Calu3 (cell line): ENCODE measurements around the gene NFKBIZ. TPM values are rescaled to one million over a fixed set of nuclear protein-coding genes. Genes with fewer than 3 reads are reported as not detected.

ENCODE experiments used
- BruUV-seq: library from RNA; stranded (reverse); fragments of 400-500 nt; replicated peaks from 2 replicates; lab custom pipeline; 2021; lab: Mats Ljungman, UMichigan
- CTCF ChIA-PET: fragments of 300-600 bp; sonication (Branson Sonifier 250); formaldehyde crosslinking; loops from one replicate; lab custom pipeline; 2022; ENCODE audit warnings: antibody characterized with exemption; lab: Charles Lee
- DNase-seq: peaks from one replicate; pipeline ENCODE4 v3.0.0; 2022
- H3K27ac Mint-ChIP-seq: one replicate; pipeline ENCODE4 v1.8.0; 2022; ENCODE audit warnings: mixed read lengths; ENCODE audit not compliant: unreplicated experiment
- H3K27me3 Mint-ChIP-seq: one replicate; pipeline ENCODE4 v1.8.0; 2022; ENCODE audit warnings: mixed read lengths; ENCODE audit not compliant: unreplicated experiment
- H3K36me3 Mint-ChIP-seq: one replicate; pipeline ENCODE4 v1.8.0; 2022; ENCODE audit warnings: mild to moderate bottlenecking, moderate library complexity, mixed read lengths; ENCODE audit not compliant: insufficient read depth, unreplicated experiment
- H3K4me1 Mint-ChIP-seq: one replicate; pipeline ENCODE4 v1.8.0; 2022; ENCODE audit warnings: mild to moderate bottlenecking, low read depth, mixed read lengths; ENCODE audit not compliant: unreplicated experiment
- H3K4me3 Mint-ChIP-seq: one replicate; pipeline ENCODE4 v1.8.0; 2022; ENCODE audit warnings: mild to moderate bottlenecking, low read depth, moderate library complexity, mixed read lengths; ENCODE audit not compliant: unreplicated experiment
- H3K9me3 Mint-ChIP-seq: one replicate; pipeline ENCODE4 v1.8.0; 2022; ENCODE audit warnings: low read depth, mixed read lengths; ENCODE audit not compliant: unreplicated experiment
- CTCF ChIP-seq: fragments of 200-600 bp; IDR thresholded peaks from one replicate; pipeline ENCODE4 v1.8.0; 2022; ENCODE audit warnings: antibody characterized with exemption; ENCODE audit not compliant: unreplicated experiment
- intact Hi-C: fragments of 100-400 bp; cut with micrococcal nuclease; formaldehyde crosslinking; loops from one replicate; pipeline ENCODE4 v1.10.0; 2022; ENCODE audit not compliant: unreplicated experiment
- total RNA-seq: library from RNA; stranded (reverse); gene quantifications from 2 replicates; pipeline ENCODE4 v1.2.3, GENCODE V29; 2022

Gene NFKBIZ
- total RNA-seq, 1 experiment from 2014 or later = 217 TPM

DNA sequence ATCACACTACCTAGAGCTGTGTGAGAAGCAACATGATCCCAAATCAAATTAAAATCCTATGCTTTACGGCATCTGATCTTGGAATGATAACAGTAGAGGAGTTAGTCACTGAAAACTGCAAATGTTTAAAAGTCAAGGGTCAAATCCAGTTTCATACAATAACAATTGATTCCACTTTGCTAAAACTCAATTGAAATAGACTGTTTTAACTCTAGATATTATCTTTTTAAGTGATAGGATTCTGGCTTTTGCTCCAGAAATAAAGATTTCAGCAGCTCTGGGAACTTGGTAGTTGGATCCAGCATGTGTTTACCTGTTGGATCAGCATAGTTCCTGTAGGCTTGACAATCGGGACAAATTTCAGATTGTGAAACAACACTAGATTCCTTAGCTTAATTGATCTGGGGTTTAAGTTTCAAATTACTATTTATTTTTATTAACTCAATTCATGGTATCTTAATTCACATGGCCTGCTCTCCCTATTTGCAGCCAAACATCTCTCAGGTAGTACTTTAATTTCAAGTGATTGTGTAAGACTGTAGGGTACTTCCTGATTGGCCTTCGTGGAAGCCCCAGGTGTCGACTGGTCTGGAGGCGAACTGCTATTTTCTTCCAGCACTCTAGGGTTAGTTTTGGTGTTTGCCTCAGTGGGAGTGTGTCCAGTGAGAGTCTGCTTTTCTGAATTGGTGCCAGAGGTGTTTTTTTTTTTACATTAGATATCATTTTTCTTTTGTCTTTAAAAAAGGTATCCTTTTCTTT lies 16.6 kb downstream of the NFKBIZ start:
- DNase-seq = peak; percentile 53
- no peaks in the 10 kb centered on the region for H3K9me3 Mint-ChIP-seq
- H3K27ac Mint-ChIP-seq = peak overlapping the region; percentile 95
- BruUV-seq = no TSS peak
- no peak overlapping the region for H3K4me3 Mint-ChIP-seq
- intact Hi-C loops = loop anchor here (2.0 to 5.0 kb wide), 6 partner anchors 54 to 359 kb away; no protein-coding TSS in a partner anchor
- no peak for TF ChIP-seq CTCF
- CTCF ChIA-PET = interaction anchor here (1.1 kb wide), 1 partner anchor 359 kb away, joined by 6 read pairs; no protein-coding TSS in a partner anchor
- peaks cover 59% of the 10 kb centered on the region for H3K4me1 Mint-ChIP-seq
- peaks cover 69% of the 10 kb centered on the region for H3K36me3 Mint-ChIP-seq
- no peaks in the 10 kb centered on the region for H3K27me3 Mint-ChIP-seq

DNA sequence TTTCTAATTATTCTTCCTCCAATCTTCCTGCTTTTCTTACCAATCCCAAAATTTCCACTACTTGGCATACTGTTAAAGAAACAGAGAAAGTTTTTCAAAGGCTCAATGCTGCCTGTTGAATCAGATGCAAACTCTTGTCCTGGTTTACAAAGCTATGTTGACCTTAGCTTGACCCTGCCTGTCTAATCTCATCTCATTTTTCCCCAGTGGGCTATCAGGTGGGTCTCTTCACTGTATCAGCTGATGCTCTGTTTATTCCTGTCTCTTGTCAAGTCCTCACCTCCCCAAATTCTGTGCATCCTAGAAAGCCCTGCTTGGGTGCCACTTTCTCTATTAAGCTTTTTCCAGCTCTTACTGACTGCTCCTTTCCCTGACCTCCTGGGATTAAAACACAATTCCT lies 18.2 kb downstream of the NFKBIZ start:
- no peaks in the 10 kb centered on the region for H3K9me3 Mint-ChIP-seq
- no peaks in the 10 kb centered on the region for H3K27me3 Mint-ChIP-seq
- intact Hi-C loops = loop anchor here (2.0 to 5.0 kb wide), 5 partner anchors 55 to 357 kb away; no protein-coding TSS in a partner anchor
- DNase-seq = no peak
- H3K4me3 Mint-ChIP-seq = no peak overlapping the region
- peak overlapping the region; percentile 95 for H3K27ac Mint-ChIP-seq
- H3K4me1 Mint-ChIP-seq = peaks cover 55% of the 10 kb centered on the region
- no peak for TF ChIP-seq CTCF
- CTCF ChIA-PET = no interaction called here
- peaks cover 53% of the 10 kb centered on the region for H3K36me3 Mint-ChIP-seq
- BruUV-seq = no TSS peak

- DNase-seq = no peak
- no TSS peak for BruUV-seq
- Mint-ChIP-seq H3K4me1 (peaks cover 51% of the 10 kb centered on the region), H3K36me3 (peaks cover 48% of the 10 kb centered on the region), H3K9me3 (no peaks in the 10 kb centered on the region), H3K27ac (peak overlapping the region; percentile 95), H3K4me3 (no peak overlapping the region), H3K27me3 (no peaks in the 10 kb centered on the region)
- no peak for TF ChIP-seq CTCF
- intact Hi-C loops = loop anchor here (2.0 to 5.0 kb wide), 5 partner anchors 56 to 357 kb away; no protein-coding TSS in a partner anchor
- CTCF ChIA-PET = interaction anchor here (0.6 to 0.7 kb wide), 3 partner anchors 28 to 354 kb away, joined by 3 to 9 read pairs (median 7); no protein-coding TSS in a partner anchor
Observed at GRCh38 chr3:101867996-101868395, 18.7 kb downstream of the NFKBIZ start.

DNA sequence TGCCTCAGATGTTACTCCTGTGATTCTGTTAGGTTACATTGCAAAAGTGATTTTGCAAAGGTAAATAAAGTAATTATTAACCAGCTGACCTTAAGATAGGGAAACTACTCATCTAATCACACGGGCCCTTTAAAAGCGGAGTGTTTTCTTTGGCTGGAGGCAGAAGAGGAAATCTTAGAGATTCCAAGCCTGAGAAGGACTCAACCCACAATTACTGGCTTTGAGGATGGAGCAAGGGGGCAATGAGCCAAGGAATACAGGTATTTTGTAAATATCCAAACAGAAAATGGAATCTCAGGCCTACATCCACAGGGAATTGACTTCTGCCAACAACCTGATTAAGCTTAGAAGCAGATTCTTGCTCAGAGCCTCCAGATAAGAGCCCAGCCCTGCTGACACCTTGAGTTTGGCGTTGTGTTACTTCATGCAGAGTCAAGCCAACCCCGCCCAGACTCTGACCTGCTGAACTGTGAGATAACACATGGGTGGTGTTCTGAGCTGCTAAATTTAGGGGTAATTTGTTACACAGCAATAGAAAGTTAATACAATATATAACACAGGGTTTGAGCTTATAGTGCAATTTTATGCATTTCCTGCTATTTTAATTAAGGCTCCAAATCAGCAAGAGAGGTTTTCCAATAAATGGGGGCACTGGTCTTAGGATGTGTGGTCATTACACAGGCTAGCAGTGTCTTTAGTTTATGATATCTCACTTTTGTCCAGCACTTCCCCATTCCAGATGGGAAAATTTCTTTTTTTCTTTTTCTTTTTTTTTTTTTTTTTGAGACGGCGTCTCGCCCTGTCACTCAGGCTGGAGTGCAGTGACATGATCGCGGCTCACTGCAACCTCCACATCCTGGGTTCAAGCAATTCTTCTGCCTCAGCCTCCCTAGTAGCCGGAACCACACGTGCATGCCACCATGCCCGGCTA lies 19.5 kb downstream of the NFKBIZ start:
- TF ChIP-seq CTCF = no peak
- intact Hi-C loops = loop anchor here (5.0 kb wide), 3 partner anchors 56 to 314 kb away; no protein-coding TSS in a partner anchor
- Mint-ChIP-seq H3K4me1 (peaks cover 51% of the 10 kb centered on the region), H3K36me3 (peaks cover 40% of the 10 kb centered on the region), H3K27me3 (no peaks in the 10 kb centered on the region), H3K27ac (peak overlapping the region; percentile 95), H3K4me3 (peak overlapping the region; percentile 28), H3K9me3 (no peaks in the 10 kb centered on the region)
- DNase-seq = peak; percentile 50
- CTCF ChIA-PET = interaction anchor here (0.6 to 0.7 kb wide), 3 partner anchors 29 to 354 kb away, joined by 3 to 9 read pairs (median 7); no protein-coding TSS in a partner anchor
- BruUV-seq = no TSS peak
